ENCODE data around the gene GYS1. TPM values are rescaled to one million over a fixed set of nuclear protein-coding genes. Genes with fewer than 3 reads are reported as not detected.

Gene GYS1
- total and polyA plus RNA-seq, 4 donors, result 2.6 to 8.7 (median 6.3) TPM

GRCh38 chr19:48945817-48946216 is 47.3 kb downstream of the GYS1 start:
- Histone ChIP-seq H3K9ac (ENCODE audit: low read depth in 1 of 2, low read length in 2 of 2) (no peak overlapping the region), H3K9me3 (ENCODE audit: control insufficient read depth in 4 of 4, low read length in 3 of 4) (no peaks in the 10 kb centered on the region), H3K4me3 (ENCODE audit: low read depth in 1 of 3, low read length in 3 of 3) (no peak overlapping the region), H3K27ac (ENCODE audit: low read depth in 1 of 2, low read length in 2 of 2) (no peak overlapping the region), H3K4me1 (ENCODE audit: control insufficient read depth in 4 of 4, insufficient read depth in 4 of 4, low read length in 3 of 4) (no peaks in the 10 kb centered on the region), H3K27me3 (ENCODE audit: control insufficient read depth in 4 of 4, insufficient read depth in 4 of 4, low read length in 3 of 4) (no peaks in the 10 kb centered on the region), H3K36me3 (ENCODE audit: control insufficient read depth in 4 of 4, insufficient read depth in 3 of 4, low read depth in 1 of 4, low read length in 3 of 4) (no peaks in the 10 kb centered on the region)
- DNase-seq (ENCODE audit: low spot score), result no peak
- WGBS, result 93% methylated on average over 2 of the region's 2 CpGs
- TF ChIP-seq FOXA2 (IDR thresholded peaks at IDR 0.05), result no peak
- no peak for TF ChIP-seq NR2F2 (IDR thresholded peaks at IDR 0.05)
- TF ChIP-seq RXRA (IDR thresholded peaks at IDR 0.05), result no peak
- no peak for TF ChIP-seq TAF1 (conservative IDR thresholded peaks at IDR 0.05)
- no peak for TF ChIP-seq FOXA1 (IDR thresholded peaks at IDR 0.05)
- TF ChIP-seq SP1 (IDR thresholded peaks at IDR 0.05), result no peak

DNA sequence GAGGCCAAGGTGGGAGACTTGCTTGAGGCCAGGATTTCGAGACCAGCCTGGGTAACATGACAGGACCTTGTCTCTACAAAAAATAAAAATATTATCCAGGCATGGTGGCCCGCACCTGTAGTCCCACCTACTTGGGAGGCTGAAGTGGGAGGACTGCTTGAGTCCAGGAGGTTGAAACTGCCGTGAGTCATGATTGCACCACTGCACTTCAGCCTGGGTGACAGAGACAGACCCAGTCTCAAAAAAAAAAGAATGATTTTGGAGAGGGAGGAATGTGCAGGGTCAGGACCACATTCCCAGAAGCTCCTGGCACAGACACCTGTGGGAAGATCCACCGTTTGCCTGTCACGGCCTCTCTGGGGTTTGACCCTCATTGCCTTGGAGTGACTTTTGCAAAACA is 47.7 kb downstream of the GYS1 start:
- no peaks in the 10 kb centered on the region for H3K36me3 ChIP-seq (ENCODE audit: control insufficient read depth in 4 of 4, insufficient read depth in 3 of 4, low read depth in 1 of 4, low read length in 3 of 4)
- H3K27me3 ChIP-seq (ENCODE audit: control insufficient read depth in 4 of 4, insufficient read depth in 4 of 4, low read length in 3 of 4), result no peaks in the 10 kb centered on the region
- DNase-seq (ENCODE audit: low spot score), result no peak
- 90% methylated on average over 5 of the region's 5 CpGs for WGBS
- H3K4me3 ChIP-seq (ENCODE audit: low read depth in 1 of 3, low read length in 3 of 3), result no peak overlapping the region
- no peaks in the 10 kb centered on the region for H3K9me3 ChIP-seq (ENCODE audit: control insufficient read depth in 4 of 4, low read length in 3 of 4)
- H3K9ac ChIP-seq (ENCODE audit: low read depth in 1 of 2, low read length in 2 of 2), result no peak overlapping the region
- TF ChIP-seq NR2F2 (IDR thresholded peaks at IDR 0.05) (no peak), REST (IDR thresholded peaks at IDR 0.05) (no peak), FOXA2 (IDR thresholded peaks at IDR 0.05) (no peak), RAD21 (IDR thresholded peaks at IDR 0.05) (no peak), HNF4A (conservative IDR thresholded peaks at IDR 0.05) (no peak), SP1 (IDR thresholded peaks at IDR 0.05) (no peak)
- no peaks in the 10 kb centered on the region for H3K4me1 ChIP-seq (ENCODE audit: control insufficient read depth in 4 of 4, insufficient read depth in 4 of 4, low read length in 3 of 4)
- H3K27ac ChIP-seq (ENCODE audit: low read depth in 1 of 2, low read length in 2 of 2), result no peak overlapping the region

- TF ChIP-seq ATF3 (IDR thresholded peaks at IDR 0.05), result no peak
- no peak for TF ChIP-seq TAF1 (conservative IDR thresholded peaks at IDR 0.05)
- TF ChIP-seq SP1 (IDR thresholded peaks at IDR 0.05), result no peak
- no peak for TF ChIP-seq RXRA (IDR thresholded peaks at IDR 0.05)
- no peak for TF ChIP-seq CTCF (IDR thresholded peaks at IDR 0.05; ENCODE audit: low read depth, low read length, missing input control)
- TF ChIP-seq RAD21 (IDR thresholded peaks at IDR 0.05), result no peak
- TF ChIP-seq, protein P1, sequence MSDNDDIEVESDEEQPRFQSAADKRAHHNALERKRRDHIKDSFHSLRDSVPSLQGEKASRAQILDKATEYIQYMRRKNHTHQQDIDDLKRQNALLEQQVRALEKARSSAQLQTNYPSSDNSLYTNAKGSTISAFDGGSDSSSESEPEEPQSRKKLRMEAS (IDR thresholded peaks at IDR 0.05), result no peak
- TF ChIP-seq ZBTB33 (IDR thresholded peaks at IDR 0.05), result no peak
- no peak for TF ChIP-seq REST (IDR thresholded peaks at IDR 0.05)
- TF ChIP-seq GABPA (IDR thresholded peaks at IDR 0.05 in 1 of 2, conservative IDR thresholded peaks at IDR 0.05 in 1 of 2), result no peak
- TF ChIP-seq EGR1 (IDR thresholded peaks at IDR 0.05; ENCODE audit: low read depth in 2 of 2), result no peak
- TF ChIP-seq JUND (IDR thresholded peaks at IDR 0.05), result no peak
- TF ChIP-seq FOXA2 (IDR thresholded peaks at IDR 0.05), result no peak
- no peak for TF ChIP-seq NR2F2 (IDR thresholded peaks at IDR 0.05)
- TF ChIP-seq FOXA1 (IDR thresholded peaks at IDR 0.05), result no peak
- no peaks in the 10 kb centered on the region for H3K4me1 ChIP-seq (ENCODE audit: control insufficient read depth in 4 of 4, insufficient read depth in 4 of 4, low read length in 3 of 4)
- H3K9me3 ChIP-seq (ENCODE audit: control insufficient read depth in 4 of 4, low read length in 3 of 4), result no peaks in the 10 kb centered on the region
- no peaks in the 10 kb centered on the region for H3K27me3 ChIP-seq (ENCODE audit: control insufficient read depth in 4 of 4, insufficient read depth in 4 of 4, low read length in 3 of 4)
- H3K9ac ChIP-seq (ENCODE audit: low read depth in 1 of 2, low read length in 2 of 2), result no peak overlapping the region
- H3K4me3 ChIP-seq (ENCODE audit: low read depth in 1 of 3, low read length in 3 of 3), result no peak overlapping the region
- H3K27ac ChIP-seq (ENCODE audit: low read depth in 1 of 2, low read length in 2 of 2), result no peak overlapping the region
- 90% methylated on average over 6 of the region's 6 CpGs for WGBS
- DNase-seq (ENCODE audit: low spot score), result no peak
- H3K36me3 ChIP-seq (ENCODE audit: control insufficient read depth in 4 of 4, insufficient read depth in 3 of 4, low read depth in 1 of 4, low read length in 3 of 4), result no peaks in the 10 kb centered on the region
These were observed 50.0 kb downstream of the GYS1 start for GRCh38 chr19:48943081-48943480.

Data from liver (tissue), 9 donors.